ENCODE results near the gene SPEF1. TPM values are rescaled to one million over a fixed set of nuclear protein-coding genes. Genes with fewer than 3 reads are reported as not detected.

The SPEF1 gene
- total RNA-seq, 2 donors from 2014 or later: 0.48 to 0.49 TPM

- H3K36me3 Mint-ChIP-seq (ENCODE audit: insufficient read depth in 2 of 2): peaks cover 11 to 38% of the 10 kb centered on the region in 2 donors
- no peak overlapping the region for H3K4me3 Mint-ChIP-seq
- H3K4me1 Mint-ChIP-seq (ENCODE audit: low read depth): peaks cover 63% of the 10 kb centered on the region
- H3K27me3 Mint-ChIP-seq (ENCODE audit: low read depth): no peaks in the 10 kb centered on the region
- DNase-seq (no peak), ATAC-seq (replicated peaks in 1 of 2) (no peak)
- no peaks in the 10 kb centered on the region for H3K9me3 Mint-ChIP-seq
- peak overlapping the region; percentile 45 for H3K27ac Mint-ChIP-seq
Measured at GRCh38 chr20:3802524-3803239, 21.4 kb upstream of the SPEF1 start.

- no peaks in the 10 kb centered on the region for H3K27me3 Mint-ChIP-seq (ENCODE audit: low read depth)
- peaks cover 11 to 40% of the 10 kb centered on the region in 2 donors for H3K36me3 Mint-ChIP-seq (ENCODE audit: insufficient read depth in 2 of 2)
- no peak overlapping the region for H3K4me3 Mint-ChIP-seq
- ATAC-seq (replicated peaks in 1 of 2) (no peak), DNase-seq (no peak)
- H3K27ac Mint-ChIP-seq: no peak overlapping the region
- H3K9me3 Mint-ChIP-seq: no peaks in the 10 kb centered on the region
- H3K4me1 Mint-ChIP-seq (ENCODE audit: low read depth): peaks cover 63% of the 10 kb centered on the region
Measured at GRCh38 chr20:3801846-3802245, 20.6 kb upstream of the SPEF1 start.

- no peaks in the 10 kb centered on the region for H3K9me3 Mint-ChIP-seq
- DNase-seq (no peak), ATAC-seq (replicated peaks in 1 of 2) (peak; percentile 9 to 38)
- peaks cover 62% of the 10 kb centered on the region for H3K4me1 Mint-ChIP-seq (ENCODE audit: low read depth)
- H3K27me3 Mint-ChIP-seq (ENCODE audit: low read depth): no peaks in the 10 kb centered on the region
- H3K36me3 Mint-ChIP-seq (ENCODE audit: insufficient read depth in 2 of 2): peaks cover 11 to 40% of the 10 kb centered on the region in 2 donors
- peak overlapping the region; percentile 51 for H3K27ac Mint-ChIP-seq
- no peak overlapping the region for H3K4me3 Mint-ChIP-seq
Measured at GRCh38 chr20:3801299-3801698, 20.1 kb upstream of the SPEF1 start.

GRCh38 chr20:3800878-3801260 lies 19.6 kb upstream of the SPEF1 start:
- Mint-ChIP-seq H3K27me3 (ENCODE audit: low read depth) (no peaks in the 10 kb centered on the region), H3K4me3 (no peak overlapping the region), H3K4me1 (ENCODE audit: low read depth) (peaks cover 62% of the 10 kb centered on the region), H3K36me3 (ENCODE audit: insufficient read depth in 2 of 2) (peaks cover 11 to 40% of the 10 kb centered on the region in 2 donors), H3K9me3 (no peaks in the 10 kb centered on the region), H3K27ac (peak overlapping the region; percentile 17)
- DNase-seq (no peak), ATAC-seq (replicated peaks in 1 of 2) (no peak)

GRCh38 chr20:3800256-3800877 lies 19.1 kb upstream of the SPEF1 start:
- H3K27ac Mint-ChIP-seq: peak overlapping the region; percentile 9
- H3K4me3 Mint-ChIP-seq: peak overlapping the region; percentile 12 to 33
- H3K4me1 Mint-ChIP-seq (ENCODE audit: low read depth): peaks cover 65% of the 10 kb centered on the region
- H3K36me3 Mint-ChIP-seq (ENCODE audit: insufficient read depth in 2 of 2): peaks cover 11 to 37% of the 10 kb centered on the region in 2 donors
- H3K27me3 Mint-ChIP-seq (ENCODE audit: low read depth): no peaks in the 10 kb centered on the region
- no peak for DNase-seq
- no peaks in the 10 kb centered on the region for H3K9me3 Mint-ChIP-seq
- ATAC-seq (replicated peaks in 1 of 2): no peak

- Mint-ChIP-seq H3K36me3 (ENCODE audit: insufficient read depth in 2 of 2) (peaks cover 10 to 31% of the 10 kb centered on the region in 2 donors), H3K9me3 (no peaks in the 10 kb centered on the region)
Measured at GRCh38 chr20:3798908-3799248, 17.6 kb upstream of the SPEF1 start.

GRCh38 chr20:3798373-3798768 lies 17.1 kb upstream of the SPEF1 start:
- no peak for DNase-seq
- Mint-ChIP-seq H3K36me3 (ENCODE audit: insufficient read depth in 2 of 2) (peaks cover 10 to 27% of the 10 kb centered on the region in 2 donors), H3K4me1 (ENCODE audit: low read depth) (peaks cover 60% of the 10 kb centered on the region)

More at GRCh38 chr20:3798908-3799248, 17.6 kb upstream of the SPEF1 start:
- ATAC-seq (replicated peaks in 1 of 2) (no peak), DNase-seq (no peak)
- Mint-ChIP-seq H3K4me1 (ENCODE audit: low read depth) (peaks cover 65% of the 10 kb centered on the region), H3K27me3 (ENCODE audit: low read depth) (no peaks in the 10 kb centered on the region), H3K27ac (peak overlapping the region; percentile 95), H3K4me3 (peak overlapping the region; percentile 94 to 96)

GRCh38 chr20:3797592-3798372 lies 16.5 kb upstream of the SPEF1 start:
- H3K27ac Mint-ChIP-seq: peak overlapping the region; percentile 95
- H3K36me3 Mint-ChIP-seq (ENCODE audit: insufficient read depth in 2 of 2): peaks cover 10 to 24% of the 10 kb centered on the region in 2 donors
- ATAC-seq (replicated peaks in 1 of 2) (peak; percentile 31 to 38), DNase-seq (peak; percentile 57 to 58)
- H3K4me3 Mint-ChIP-seq: peak overlapping the region; percentile 94 to 96
- H3K4me1 Mint-ChIP-seq (ENCODE audit: low read depth): peaks cover 57% of the 10 kb centered on the region
- no peaks in the 10 kb centered on the region for H3K27me3 Mint-ChIP-seq (ENCODE audit: low read depth)
- no peaks in the 10 kb centered on the region for H3K9me3 Mint-ChIP-seq

More at GRCh38 chr20:3798373-3798768, 17.1 kb upstream of the SPEF1 start:
- Mint-ChIP-seq H3K27ac (peak overlapping the region; percentile 95), H3K9me3 (no peaks in the 10 kb centered on the region), H3K27me3 (ENCODE audit: low read depth) (no peaks in the 10 kb centered on the region), H3K4me3 (peak overlapping the region; percentile 94 to 96)
- ATAC-seq (replicated peaks in 1 of 2): no peak

- H3K27ac Mint-ChIP-seq: peak overlapping the region; percentile 95
- peak overlapping the region; percentile 94 to 96 for H3K4me3 Mint-ChIP-seq
- no peak for ATAC-seq (replicated peaks in 1 of 2)
- H3K27me3 Mint-ChIP-seq (ENCODE audit: low read depth): no peaks in the 10 kb centered on the region
- no peaks in the 10 kb centered on the region for H3K9me3 Mint-ChIP-seq
- H3K4me1 Mint-ChIP-seq (ENCODE audit: low read depth): peaks cover 52% of the 10 kb centered on the region
- H3K36me3 Mint-ChIP-seq (ENCODE audit: insufficient read depth in 2 of 2): peaks cover 8 to 19% of the 10 kb centered on the region in 2 donors
- no peak for DNase-seq
Measured at GRCh38 chr20:3797226-3797545, 15.9 kb upstream of the SPEF1 start.

- Mint-ChIP-seq H3K4me1 (ENCODE audit: low read depth) (peaks cover 52% of the 10 kb centered on the region), H3K27me3 (ENCODE audit: low read depth) (no peaks in the 10 kb centered on the region), H3K36me3 (ENCODE audit: insufficient read depth in 2 of 2) (peaks cover 8 to 19% of the 10 kb centered on the region in 2 donors), H3K27ac (peak overlapping the region; percentile 95), H3K4me3 (peak overlapping the region; percentile 94 to 96), H3K9me3 (no peaks in the 10 kb centered on the region)
- no peak for DNase-seq
- peak in 1 of 2 donors; percentile 2 for ATAC-seq (replicated peaks in 1 of 2)
Measured at GRCh38 chr20:3796477-3797225, 15.4 kb upstream of the SPEF1 start.

GRCh38 chr20:3795511-3796468 lies 14.5 kb upstream of the SPEF1 start, which contains the start of gene CDC25B:
CDC25B (plus strand) TSS chr20:3796310; CDS start chr20:3796532, 222 bp downstream.
- Mint-ChIP-seq H3K4me3 (peak within 1 kb of the TSS; percentile 94 to 96), H3K27me3 (ENCODE audit: low read depth) (no peaks in the 10 kb centered on the region), H3K4me1 (ENCODE audit: low read depth) (peaks cover 46% of the 10 kb centered on the region), H3K9me3 (no peaks in the 10 kb centered on the region), H3K36me3 (ENCODE audit: insufficient read depth in 2 of 2) (peaks cover 6 to 17% of the 10 kb centered on the region in 2 donors), H3K27ac (peak within 1 kb of the TSS; percentile 95)
- ATAC-seq (replicated peaks in 1 of 2) (peak; percentile 82 to 86), DNase-seq (peak; percentile 89 to 91)
